ENCODE measurements around the gene BMPR1A. TPM values are rescaled to one million over a fixed set of nuclear protein-coding genes. Genes with fewer than 3 reads are reported as not detected.

BMPR1A gene
- 37.4 TPM for total RNA-seq
- 7.9 TPM for polyA plus RNA-seq (ENCODE audit: insufficient read depth, low read depth, low replicate concordance)
- long read RNA-seq, donor 1, full-length matches to known transcripts = 5 of 30 reads
- long read RNA-seq, donor 1, partial matches to known transcripts = 25 of 30 reads
- long read RNA-seq, donor 1, other reads (novel, unspliced or antisense) = 0 of 30 reads
- long read RNA-seq, donor 2, full-length matches to known transcripts = 4 of 45 reads
- long read RNA-seq, donor 2, partial matches to known transcripts = 41 of 45 reads
- long read RNA-seq, donor 2, other reads (novel, unspliced or antisense) = 0 of 45 reads
- long read RNA-seq, donor 3, full-length matches to known transcripts = 4 of 4 reads
- long read RNA-seq, donor 3, partial matches to known transcripts = 0 of 4 reads
- long read RNA-seq, donor 3, other reads (novel, unspliced or antisense) = 0 of 4 reads
- long read RNA-seq, donor 4, full-length matches to known transcripts = 5 of 5 reads
- long read RNA-seq, donor 4, partial matches to known transcripts = 0 of 5 reads
- long read RNA-seq, donor 4, other reads (novel, unspliced or antisense) = 0 of 5 reads
- long read RNA-seq, donor 5 = 0 reads
- long read RNA-seq, donor 6, full-length matches to known transcripts = 6 of 15 reads
- long read RNA-seq, donor 6, partial matches to known transcripts = 9 of 15 reads
- long read RNA-seq, donor 6, other reads (novel, unspliced or antisense) = 0 of 15 reads
- long read RNA-seq, donor 7, full-length matches to known transcripts = 12 of 30 reads
- long read RNA-seq, donor 7, partial matches to known transcripts = 6 of 30 reads
- long read RNA-seq, donor 7, other reads (novel, unspliced or antisense) = 12 of 30 reads
- long read RNA-seq, donor 8, full-length matches to known transcripts = 3 of 3 reads
- long read RNA-seq, donor 8, partial matches to known transcripts = 0 of 3 reads
- long read RNA-seq, donor 8, other reads (novel, unspliced or antisense) = 0 of 3 reads
- long read RNA-seq, donor 9, full-length matches to known transcripts = 2 of 2 reads
- long read RNA-seq, donor 9, partial matches to known transcripts = 0 of 2 reads
- long read RNA-seq, donor 9, other reads (novel, unspliced or antisense) = 0 of 2 reads
- long read RNA-seq, donor 10, full-length matches to known transcripts = 1 of 1 reads
- long read RNA-seq, donor 10, partial matches to known transcripts = 0 of 1 reads
- long read RNA-seq, donor 10, other reads (novel, unspliced or antisense) = 0 of 1 reads

- intact Hi-C loops (cut with DNase I) = no loop called here
- no peak for TF ChIP-seq CTCF (IDR thresholded peaks at IDR 0.05; ENCODE audit: borderline replicate concordance, extremely low read depth, insufficient read depth)
- no peaks in the 10 kb centered on the region for H3K36me3 ChIP-seq (ENCODE audit: control insufficient read depth in 2 of 3, insufficient read depth in 3 of 3, low read length in 3 of 3)
- peaks cover 4 to 12% (median 9%) of the 10 kb centered on the region in 3 donors for H3K4me1 ChIP-seq (ENCODE audit: control insufficient read depth in 2 of 3, insufficient read depth in 2 of 3, low read depth in 1 of 3, low read length in 3 of 3)
- no peak for FAIRE-seq
- H3K27me3 ChIP-seq (ENCODE audit: control insufficient read depth, insufficient read depth, low read length) = no peaks in the 10 kb centered on the region
- peak in 2 of 5 donors; percentile 95 to 96 for DNase-seq
- peak within 1 kb of the TSS; percentile 71 to 86 (median 82) for H3K9ac ChIP-seq (ENCODE audit: low read length in 3 of 3)
- H3K9me3 ChIP-seq (ENCODE audit: control insufficient read depth in 2 of 3, insufficient read depth in 1 of 3, low read length in 3 of 3) = no peaks in the 10 kb centered on the region
- peak within 1 kb of the TSS; percentile 74 to 87 (median 78) for H3K4me3 ChIP-seq (ENCODE audit: low read length in 3 of 3)
- H3K27ac ChIP-seq (ENCODE audit: low read depth in 2 of 2, low read length in 2 of 2) = peak within 1 kb of the TSS; percentile 90 to 94
Measured at GRCh38 chr10:86756511-86757112, at the start of gene BMPR1A. Gene BMPR1A, plus strand, starts transcription at chr10:86756619. Its CDS starts 119,400 bp downstream, at chr10:86876019.

- H3K4me1 ChIP-seq (ENCODE audit: control insufficient read depth in 2 of 3, insufficient read depth in 2 of 3, low read depth in 1 of 3, low read length in 3 of 3) = peaks cover 0 to 4% (median 4%) of the 10 kb centered on the region in 3 donors
- DNase-seq (no peak), FAIRE-seq (no peak)
- H3K4me3 ChIP-seq (ENCODE audit: low read length in 3 of 3) = no peak overlapping the region
- H3K9me3 ChIP-seq (ENCODE audit: control insufficient read depth in 2 of 3, insufficient read depth in 1 of 3, low read length in 3 of 3) = no peaks in the 10 kb centered on the region
- H3K27me3 ChIP-seq (ENCODE audit: control insufficient read depth, insufficient read depth, low read length) = no peaks in the 10 kb centered on the region
- TF ChIP-seq CTCF (IDR thresholded peaks at IDR 0.05; ENCODE audit: borderline replicate concordance, extremely low read depth, insufficient read depth) = no peak
- no peak overlapping the region for H3K27ac ChIP-seq (ENCODE audit: low read depth in 2 of 2, low read length in 2 of 2)
- H3K36me3 ChIP-seq (ENCODE audit: control insufficient read depth in 2 of 3, insufficient read depth in 3 of 3, low read length in 3 of 3) = no peaks in the 10 kb centered on the region
- H3K9ac ChIP-seq (ENCODE audit: low read length in 3 of 3) = no peak overlapping the region
- intact Hi-C loops (cut with DNase I) = no loop called here
Measured at GRCh38 chr10:86706977-86707376, 49.4 kb upstream of the BMPR1A start.

DNA sequence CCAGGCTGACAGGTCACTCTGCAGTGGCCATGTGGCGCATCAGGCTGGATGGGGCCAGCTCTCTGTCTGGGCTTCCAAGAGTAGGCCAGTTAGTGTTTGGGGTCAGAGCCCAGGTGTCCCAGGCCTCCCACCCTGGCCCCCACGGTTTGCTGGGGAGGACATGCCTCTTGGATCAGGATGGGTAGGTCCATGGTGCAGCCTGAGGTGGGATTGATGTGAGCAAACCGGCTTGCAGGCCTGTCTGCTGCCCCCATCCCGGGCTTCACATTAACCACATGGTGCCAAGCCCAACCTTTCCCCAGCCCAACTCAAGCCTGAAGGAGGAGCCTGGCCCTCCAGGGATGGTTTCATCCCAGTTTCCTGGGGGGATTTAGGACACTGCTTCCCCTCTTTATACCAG is 48.9 kb upstream of the BMPR1A start:
- H3K27me3 ChIP-seq (ENCODE audit: control insufficient read depth, insufficient read depth, low read length) = no peaks in the 10 kb centered on the region
- no peaks in the 10 kb centered on the region for H3K9me3 ChIP-seq (ENCODE audit: control insufficient read depth in 2 of 3, insufficient read depth in 1 of 3, low read length in 3 of 3)
- FAIRE-seq (no peak), DNase-seq (peak in 1 of 5 donors; percentile 55)
- no peak overlapping the region for H3K4me3 ChIP-seq (ENCODE audit: low read length in 3 of 3)
- no peak overlapping the region for H3K9ac ChIP-seq (ENCODE audit: low read length in 3 of 3)
- H3K27ac ChIP-seq (ENCODE audit: low read depth in 2 of 2, low read length in 2 of 2) = no peak overlapping the region
- intact Hi-C loops (cut with DNase I) = no loop called here
- H3K4me1 ChIP-seq (ENCODE audit: control insufficient read depth in 2 of 3, insufficient read depth in 2 of 3, low read depth in 1 of 3, low read length in 3 of 3) = peaks cover 0 to 9% (median 4%) of the 10 kb centered on the region in 3 donors
- TF ChIP-seq CTCF (IDR thresholded peaks at IDR 0.05; ENCODE audit: borderline replicate concordance, extremely low read depth, insufficient read depth) = no peak
- no peaks in the 10 kb centered on the region for H3K36me3 ChIP-seq (ENCODE audit: control insufficient read depth in 2 of 3, insufficient read depth in 3 of 3, low read length in 3 of 3)
